Measurements from ENCODE around the gene GHRH.
A peak's percentile ranks its signal among the peaks of the same experiment; 100 is the strongest.

The GHRH gene

DNA sequence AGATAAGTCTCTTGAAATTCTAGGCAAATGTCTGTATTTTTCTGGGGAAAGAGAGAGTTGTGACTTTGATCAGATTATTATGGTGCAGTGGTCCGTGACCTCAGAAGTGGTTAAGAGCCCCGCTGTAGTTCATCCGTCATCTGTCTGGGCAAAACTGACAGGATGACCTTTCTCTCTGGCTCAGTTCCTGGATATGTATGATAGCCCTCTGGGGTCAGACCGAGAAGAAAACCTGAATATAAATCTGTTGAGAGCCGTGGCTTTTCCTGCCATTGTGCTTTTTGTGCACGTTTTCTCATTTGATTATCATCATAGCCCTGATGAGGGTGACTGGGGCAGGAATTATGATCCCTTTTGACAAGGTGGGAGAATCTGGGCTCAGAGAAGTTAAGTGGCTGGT lies 26.5 kb downstream of the GHRH start:
- DNase-seq = no peak

DNA sequence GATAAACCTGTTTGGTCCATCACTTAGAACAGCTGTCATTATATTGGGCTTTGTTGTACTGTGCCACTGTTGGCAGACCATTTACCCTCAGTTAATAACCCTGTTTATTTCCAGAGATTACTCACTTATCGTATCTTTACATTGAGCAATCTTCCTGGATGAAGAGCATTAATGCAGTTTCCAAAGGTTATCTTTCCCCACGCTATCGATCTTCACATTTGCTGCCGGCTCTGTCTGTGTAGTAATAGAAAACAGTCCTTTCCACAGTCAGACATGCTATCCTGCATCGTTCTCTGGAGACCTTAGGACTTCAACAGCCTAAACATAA lies 27.4 kb downstream of the GHRH start:
- DNase-seq = no peak

DNA sequence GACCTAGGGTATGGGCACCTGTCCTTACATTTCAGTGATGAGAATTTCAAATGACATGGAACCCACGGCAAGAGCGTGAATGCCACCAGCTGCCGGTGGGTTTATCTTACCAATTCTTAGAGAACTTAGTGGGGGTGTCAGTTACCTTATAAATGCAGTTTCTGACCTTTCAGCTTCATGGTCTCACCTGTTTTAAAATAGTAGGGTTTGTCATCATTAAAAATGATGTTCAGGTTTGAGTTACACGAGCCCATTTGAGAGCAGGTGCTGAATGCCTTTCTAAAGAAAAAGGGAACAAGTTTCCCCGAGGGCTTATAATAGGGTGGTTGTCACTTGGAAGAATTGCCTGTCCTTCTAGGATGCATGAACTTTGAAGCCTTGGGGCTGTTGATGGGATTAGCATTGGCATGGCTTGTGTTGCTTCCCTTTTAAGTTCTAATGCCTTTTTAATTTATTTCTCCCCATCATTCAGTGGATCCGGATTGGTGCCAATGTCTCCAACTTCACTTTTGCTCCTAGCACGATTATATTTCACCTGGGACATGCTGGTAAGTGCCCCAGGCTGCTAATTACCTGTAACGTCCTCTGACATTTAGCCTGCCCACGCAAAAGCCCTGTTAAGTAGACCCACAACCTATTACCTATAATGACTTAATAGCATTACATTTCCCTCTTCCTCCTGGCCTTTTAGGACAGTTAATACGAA lies 27.9 kb downstream of the GHRH start:
- no peak for DNase-seq

DNA sequence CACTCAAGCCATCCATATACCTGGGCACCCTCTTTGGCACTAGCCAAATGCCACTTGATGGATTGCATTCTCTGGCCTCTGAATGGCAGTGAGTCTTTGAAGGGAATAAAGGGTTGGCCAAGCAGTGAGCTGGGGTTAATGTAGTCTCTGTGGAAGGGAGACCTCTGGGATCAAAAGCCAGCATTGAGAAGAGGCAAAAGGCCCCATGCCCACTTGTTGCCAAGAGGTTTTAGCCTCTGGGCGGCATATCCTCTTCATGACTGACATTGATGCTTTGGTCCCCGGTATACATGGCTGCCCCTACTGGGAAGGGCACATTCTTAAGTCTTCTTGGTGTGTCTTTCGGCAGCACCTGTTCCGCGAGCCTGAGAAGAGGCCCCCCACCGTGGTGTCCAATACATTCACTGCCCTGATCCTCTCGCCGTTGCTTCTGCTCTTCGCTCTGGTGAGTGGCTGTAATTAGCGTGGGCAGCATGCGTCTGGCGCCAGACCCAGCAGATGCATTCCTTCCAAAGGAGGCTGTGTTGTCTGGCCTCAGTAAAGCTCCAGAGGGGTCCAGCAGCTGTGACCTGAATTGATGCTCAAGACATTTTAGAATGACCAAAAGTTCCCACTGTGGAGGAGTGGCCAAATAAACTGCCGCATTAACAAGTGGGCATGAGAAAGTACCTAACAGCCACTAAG lies 29.5 kb downstream of the GHRH start:
- no peak for DNase-seq

DNA sequence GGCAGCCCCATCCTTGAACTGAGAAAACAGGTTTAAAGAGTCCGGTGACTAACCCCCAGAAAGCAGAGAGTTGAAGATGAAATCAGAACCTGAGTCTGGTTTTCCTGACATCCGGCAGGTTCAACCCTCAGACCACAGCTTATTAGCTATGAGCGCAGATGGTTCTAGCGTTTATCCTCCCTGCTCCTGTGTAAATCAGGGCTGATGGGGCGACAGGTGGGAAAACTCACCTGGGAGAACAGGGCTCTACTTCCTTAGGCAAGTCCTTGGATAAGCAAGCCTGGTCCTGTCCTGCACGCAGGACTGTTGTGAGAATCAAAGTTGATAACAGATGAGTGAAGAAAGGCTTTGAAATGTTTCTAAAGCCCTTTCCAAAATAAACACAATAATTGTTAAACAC lies 31.4 kb downstream of the GHRH start:
- DNase-seq = no peak

DNA sequence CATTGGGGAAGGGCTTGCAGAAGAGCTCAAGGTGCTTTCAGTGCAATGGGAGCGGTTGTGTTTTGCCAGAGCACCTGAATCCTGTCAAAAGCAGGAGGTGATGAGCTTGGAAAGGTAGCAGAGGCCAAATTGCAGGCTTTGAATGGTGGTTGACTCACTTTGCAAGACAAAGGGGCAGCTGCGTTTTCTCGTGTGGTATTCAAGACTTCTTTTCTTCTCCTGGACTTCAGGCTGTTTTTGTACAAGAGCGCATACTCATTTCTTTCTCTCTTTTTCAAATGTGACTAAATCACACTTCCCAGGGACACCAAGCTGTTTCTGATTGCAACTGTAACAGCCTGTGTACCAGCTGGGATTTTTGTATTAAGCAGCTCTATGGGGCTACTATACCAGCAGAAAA lies 32.3 kb downstream of the GHRH start:
- no peak for DNase-seq

DNA sequence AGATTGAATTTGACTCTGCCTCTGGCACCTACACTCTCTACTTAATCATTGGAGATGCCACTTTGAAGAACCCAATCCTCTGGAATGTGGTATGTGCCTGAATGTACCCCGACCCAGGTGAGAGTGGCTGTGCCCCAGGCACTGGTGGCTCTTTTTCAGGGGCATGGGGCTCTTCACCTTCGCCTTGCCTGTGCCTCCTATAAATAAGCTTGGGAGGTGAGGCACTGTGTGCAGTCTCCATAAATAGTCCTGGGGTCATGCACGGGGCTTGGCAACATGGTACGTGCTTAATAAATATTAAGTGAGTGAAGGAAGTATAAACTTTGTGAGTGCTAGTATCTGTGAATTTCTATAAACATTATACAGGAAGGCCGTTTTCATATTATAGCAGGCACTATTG lies 33.0 kb downstream of the GHRH start:
- DNase-seq = no peak

DNA sequence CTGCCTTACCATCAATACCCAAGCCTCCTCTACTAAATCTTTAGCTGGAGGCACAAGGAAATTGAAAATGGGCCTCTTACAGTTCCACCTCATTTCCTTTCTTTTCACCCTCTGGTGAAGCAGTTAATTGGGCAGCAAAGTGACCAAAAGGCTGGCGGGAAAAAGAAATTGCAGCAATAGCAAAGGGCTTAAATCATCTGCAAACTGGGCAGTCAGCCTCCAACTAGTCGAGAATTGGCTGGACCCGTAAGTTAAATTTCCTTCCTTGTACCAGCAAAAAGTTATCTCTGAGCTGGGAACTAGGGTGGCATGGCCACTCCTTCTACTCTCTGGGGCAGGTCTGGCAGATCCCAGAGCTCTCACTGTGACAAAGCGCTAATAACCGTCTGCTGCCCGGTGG lies 33.5 kb downstream of the GHRH start:
- DNase-seq = no peak

DNA sequence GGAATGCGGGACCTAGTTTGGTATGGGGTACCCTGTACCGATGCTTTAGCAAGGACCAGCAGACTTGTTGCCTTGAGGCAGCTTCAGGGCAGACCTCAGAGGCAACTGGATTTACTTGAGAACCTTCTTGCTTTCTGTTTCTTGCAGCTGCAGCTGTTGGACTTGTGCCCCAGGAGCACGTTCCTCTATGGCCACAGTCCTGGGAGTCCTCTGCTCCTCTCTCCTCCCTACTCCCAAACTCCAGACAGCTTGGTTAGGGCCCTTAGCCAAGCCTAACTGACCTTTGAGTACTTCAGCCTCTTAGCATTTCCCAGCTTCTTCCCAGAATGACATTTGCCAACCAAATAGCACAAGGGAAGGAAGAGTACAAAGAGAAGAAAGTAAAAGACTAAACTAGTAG lies 34.7 kb downstream of the GHRH start:
- DNase-seq = no peak

DNA sequence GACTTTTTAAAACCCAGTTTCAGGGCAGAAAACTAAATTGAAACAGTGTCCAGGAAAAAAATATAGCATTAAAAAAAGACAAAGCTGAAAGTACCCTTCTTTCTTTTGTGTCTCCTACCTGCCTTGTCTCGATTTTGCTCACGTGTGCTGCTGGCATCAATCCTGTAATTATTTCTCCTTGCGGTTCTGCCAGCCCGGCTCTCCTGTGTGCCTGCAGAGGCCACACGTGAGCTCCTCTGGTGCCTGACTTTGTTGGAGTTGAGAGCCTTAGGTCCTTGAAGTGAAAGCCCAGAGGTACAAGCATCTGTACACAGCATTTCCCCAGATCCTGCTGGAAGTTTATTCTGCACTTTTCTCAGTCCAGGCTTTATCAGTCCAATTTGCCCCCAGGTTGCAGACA lies 36.5 kb downstream of the GHRH start:
- no peak for DNase-seq

DNA sequence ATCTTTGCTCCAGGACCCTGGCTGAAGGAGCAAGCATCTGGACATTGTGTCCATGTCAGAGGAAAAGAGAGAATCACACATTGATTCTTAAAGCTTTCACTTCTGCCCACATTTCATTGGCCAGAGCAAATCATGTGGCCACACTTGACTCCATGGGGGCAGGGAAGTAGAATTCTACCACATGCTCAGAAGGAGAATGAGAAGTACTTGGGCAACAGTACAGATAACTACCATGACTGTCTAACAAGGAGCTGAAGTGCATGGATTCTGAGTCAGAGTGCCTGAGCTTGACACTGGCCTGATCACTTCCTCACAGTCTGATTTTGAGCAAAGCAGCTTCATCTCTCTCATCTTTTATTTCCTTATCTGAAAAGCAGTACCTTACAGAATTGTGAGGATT lies 38.6 kb downstream of the GHRH start:
- DNase-seq = no peak

DNA sequence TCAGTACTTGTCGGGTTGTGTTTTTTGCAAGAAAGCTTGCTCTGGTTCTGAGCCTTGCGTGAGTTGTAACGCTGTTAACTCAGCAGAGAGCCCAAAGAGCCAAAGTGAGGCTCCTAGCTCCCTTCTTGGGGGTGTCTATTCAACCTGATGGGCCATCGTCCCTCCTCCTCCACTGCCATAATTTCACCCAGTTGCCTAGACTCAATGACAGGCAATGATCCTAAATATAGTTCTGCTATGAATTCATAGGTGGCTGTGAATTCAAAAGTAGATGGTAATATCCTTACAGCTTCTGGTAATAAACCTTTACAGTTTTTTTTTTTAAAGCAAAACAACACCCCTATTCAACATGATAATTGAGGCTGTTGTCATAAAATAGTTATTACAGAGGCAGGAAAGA lies 39.5 kb downstream of the GHRH start:
- DNase-seq = no peak

DNA sequence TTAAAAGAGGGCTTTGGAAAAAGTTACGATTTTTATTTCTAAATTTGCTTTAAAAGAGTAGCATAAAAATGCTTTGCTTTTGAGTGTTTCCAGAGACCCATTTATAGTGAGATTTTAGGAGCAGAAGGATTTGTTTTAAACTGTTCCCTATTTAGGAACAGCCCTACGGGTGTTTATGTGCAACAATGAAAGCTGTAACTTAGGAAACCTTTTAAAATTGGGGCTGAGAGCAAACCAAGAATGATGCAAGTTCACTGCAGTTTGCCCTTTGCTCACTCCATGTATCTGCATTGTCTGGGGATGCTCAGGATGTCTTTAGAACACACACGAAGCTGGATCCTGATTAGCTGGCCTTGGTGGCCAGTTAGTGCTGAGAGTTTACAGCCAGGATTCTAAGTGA lies 40.9 kb downstream of the GHRH start:
- no peak for DNase-seq

DNA sequence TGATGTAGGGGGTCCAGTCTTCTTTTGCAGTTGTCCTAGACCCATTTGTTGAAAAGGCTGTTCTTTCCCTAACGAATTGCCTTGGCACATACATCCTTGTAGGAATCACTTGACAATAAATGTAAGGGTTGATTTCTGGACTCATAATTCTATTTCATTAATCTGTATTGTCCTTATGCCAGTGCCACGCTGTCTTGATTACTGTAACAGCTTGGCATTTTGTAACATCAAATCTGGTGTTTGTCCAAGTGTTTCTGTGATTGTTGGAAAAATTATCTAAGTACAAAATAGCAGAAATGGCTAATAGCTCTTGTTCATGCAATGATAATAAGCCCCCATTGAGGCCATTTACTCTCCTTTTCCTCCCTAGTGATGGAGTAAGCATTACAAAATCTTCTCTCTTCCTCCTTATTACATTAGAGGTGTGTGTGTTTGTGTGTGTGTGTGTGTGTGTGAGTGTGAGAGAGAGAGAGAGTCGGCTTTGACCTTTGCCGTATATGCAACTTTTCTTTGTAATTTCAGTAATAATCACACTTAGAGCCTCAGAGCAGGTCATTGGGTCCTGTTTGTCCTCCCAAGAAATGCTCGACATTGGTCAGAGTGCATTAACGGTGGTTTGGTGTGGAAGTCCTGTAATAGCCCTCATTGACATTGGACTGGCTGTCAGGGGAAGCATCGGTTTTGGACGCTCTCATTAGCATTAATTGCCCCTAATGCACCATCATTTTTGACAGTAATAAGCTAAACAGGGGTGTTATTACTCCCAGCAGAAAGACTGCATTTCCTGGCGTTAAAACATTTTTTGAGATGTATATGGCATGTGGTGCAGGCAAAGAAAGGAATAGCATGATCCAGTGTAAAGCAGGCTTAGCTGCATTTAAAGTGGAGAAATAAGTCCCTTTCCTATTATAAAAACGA lies 41.6 kb downstream of the GHRH start:
- DNase-seq = no peak

DNA sequence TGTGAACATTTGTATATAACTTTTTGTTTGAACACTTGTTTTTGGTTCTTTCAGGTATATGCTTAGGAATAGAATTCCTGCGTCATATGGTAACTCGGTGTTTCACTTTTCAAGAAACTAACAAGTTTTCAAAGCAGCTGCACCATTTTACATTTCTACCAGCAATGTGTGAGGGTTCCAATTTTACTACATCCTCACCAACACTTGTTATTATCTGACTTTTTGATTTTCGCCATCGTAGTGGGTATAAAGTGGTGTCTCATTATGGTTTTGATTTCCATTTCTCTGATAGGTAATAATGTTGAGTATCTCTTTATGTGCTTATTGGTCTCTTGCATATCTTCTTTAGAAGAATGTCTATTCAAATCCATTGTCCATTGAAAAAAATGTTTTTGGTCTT lies 42.6 kb downstream of the GHRH start:
- DNase-seq = no peak

DNA sequence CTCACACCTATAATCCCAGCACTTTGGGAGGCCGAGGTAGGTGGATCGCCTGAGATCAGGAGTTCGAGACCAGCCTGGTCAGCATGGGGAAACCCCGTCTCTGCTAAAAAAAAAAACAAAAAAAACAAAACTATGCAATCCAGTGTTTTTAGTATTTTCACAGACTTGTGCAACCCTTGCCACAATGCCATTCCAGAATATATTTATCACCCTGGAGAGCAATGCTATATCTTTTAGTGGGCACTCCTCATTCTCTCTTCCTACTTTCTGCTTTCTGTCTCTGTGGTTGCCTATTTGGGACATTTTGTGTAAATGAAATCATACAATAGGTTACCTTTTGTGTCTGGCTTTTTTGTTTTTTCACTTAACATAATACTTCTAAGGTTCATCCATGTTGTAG lies 43.2 kb downstream of the GHRH start:
- no peak for DNase-seq

DNA sequence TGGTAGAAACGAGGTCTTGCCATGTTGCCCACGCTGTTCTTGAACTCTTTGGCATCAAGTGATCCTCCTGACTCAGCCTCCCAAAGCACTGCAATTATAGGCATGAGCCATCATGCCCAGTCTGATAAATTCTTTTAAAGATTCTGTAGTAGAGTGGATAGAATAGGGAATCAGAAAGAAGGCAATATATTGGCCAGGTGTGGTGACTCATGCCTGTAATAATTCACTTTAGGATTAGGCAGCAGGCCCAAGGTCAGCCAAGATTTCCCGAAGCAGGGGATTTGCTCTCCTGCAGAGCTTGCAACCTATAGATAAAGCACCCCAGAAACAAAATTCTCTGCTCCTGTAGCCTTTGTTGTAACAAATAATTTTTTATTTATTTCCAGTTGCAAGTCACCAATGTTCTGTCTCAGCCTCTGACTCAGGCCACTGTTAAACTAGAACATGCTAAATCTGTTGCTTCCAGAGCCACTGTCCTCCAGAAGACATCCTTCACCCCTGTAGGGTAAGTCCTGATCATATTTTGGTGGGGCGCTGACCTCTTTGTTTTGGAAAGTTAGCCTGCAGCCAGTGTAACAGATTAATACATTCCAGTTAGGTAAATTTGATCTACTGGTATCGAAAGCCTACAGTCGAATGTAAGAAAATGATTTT lies 51.8 kb downstream of the GHRH start:
- DNase-seq = no peak

DNA sequence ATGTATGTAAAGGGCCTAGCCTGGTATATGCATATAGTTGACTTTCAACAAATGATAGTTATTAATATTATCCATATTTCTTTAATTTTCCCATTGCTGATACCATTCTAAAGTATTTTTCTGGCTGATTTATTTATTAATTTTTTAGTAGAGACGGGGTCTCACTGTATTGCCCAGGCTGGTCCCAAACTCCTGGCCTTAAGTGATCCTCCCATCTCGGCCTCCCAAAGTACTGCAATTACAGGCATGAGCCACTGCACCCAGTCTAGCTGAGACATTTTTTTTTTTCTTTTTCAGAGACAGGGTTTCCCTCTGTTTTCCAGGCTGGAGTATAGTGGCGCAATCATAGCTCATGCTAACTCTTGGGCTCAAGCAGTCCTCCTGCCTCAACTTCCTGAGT lies 52.4 kb downstream of the GHRH start:
- no peak for DNase-seq

DNA sequence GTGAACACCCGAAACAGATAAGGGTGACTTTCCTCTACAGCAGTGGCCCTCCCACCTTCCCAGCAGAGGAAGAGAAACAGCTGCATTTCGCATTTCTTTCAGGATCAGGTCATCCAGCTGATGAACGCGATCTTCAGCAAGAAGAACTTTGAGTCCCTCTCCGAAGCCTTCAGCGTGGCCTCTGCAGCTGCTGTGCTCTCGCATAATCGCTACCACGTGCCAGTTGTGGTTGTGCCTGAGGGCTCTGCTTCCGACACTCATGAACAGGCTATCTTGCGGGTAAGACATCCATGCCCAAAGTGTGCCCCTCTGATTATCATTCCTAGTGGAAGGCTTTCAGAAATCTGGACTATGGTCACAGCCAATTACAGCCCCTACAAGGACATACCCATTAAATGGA lies 54.4 kb downstream of the GHRH start:
- no peak for DNase-seq

DNA sequence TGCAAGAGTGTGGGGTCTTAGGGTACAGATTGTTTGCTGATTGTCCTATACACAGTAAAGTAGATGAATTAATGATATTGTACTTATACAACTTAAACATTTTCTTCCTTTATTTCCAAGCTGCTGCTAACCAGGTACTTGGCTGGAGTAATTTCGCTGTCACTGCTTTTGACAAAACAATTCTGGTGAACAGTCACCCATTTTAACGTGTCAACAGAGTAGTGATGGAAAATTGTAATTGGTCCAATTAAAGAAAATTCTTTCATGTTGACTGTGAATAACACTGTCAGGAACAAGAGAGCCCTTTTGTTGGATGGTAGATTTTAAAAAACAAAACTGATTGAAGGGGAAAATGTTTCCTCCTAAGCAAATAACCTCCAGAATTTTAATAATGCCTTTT lies 55.8 kb downstream of the GHRH start:
- DNase-seq = no peak

DNA sequence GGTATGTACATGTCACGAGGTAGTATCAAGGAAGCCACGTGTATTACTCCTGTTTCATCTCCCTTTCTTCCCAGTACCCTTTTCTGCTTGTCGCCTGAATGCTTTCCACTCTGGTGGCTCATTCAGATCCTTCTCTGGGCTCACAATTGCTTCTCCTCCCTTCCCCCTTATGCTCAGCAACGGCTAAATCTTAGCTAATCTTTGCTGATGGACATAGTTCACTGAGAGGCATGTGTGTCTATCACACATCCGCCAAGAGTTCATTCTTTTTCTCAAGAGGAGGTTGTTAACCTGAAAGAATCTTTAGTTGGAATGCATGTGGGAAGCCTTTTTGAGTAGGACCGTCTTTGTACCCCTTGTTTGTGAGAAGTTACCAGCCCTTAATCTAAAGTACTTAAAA lies 56.5 kb downstream of the GHRH start:
- no peak for DNase-seq

DNA sequence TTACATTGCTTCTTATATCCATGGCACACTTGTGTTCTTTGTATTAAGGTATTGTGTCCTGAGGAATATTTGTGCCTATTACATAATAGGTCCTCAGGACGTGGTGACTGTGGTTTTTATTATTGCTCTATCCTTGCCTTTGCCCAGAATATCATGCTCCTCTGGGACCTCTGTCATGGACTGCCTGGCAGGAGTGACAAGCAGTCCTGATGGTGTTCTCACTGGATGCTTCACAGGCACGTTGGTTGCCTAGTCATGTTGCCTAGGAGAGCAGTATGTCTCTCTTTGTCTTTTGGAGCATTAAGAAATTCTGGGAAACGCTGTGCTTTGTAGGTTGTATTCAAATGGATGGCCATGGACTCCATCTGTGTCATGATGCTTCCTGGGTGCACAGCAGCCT lies 57.6 kb downstream of the GHRH start:
- DNase-seq = no peak

DNA sequence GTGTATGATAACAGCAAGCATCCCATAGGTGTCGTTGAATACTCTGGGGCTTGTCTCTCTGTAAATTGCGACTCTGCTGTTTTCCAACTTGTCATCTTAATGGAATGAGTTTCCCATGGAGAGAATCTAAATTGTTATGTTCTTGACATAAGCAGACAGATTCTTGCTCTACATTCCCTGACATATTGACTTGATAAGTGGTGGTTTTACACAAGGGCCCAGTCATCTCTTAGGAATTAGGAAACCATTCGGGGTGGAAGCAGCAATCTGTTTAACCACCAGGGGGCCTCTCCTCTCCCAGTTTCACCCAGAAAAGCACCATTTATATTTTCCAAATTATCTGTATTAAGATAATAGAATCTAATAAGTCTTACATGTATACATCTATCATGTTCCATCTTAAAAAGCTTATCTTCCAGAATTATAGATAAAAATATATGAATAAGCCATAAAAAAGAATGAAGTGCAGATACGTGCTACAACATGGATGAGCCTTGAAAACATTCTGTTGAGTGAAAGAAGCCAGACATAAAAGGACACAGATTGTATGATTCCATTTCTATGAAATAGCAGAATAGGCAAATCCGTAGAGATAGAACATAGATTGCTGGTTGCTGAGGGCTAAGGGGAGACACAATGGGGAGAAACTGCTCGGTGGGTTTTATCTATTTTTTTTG lies 59.2 kb downstream of the GHRH start:
- peak; percentile 34 for DNase-seq
